ENCODE measurements around the gene ZNF414. TPM values are rescaled to one million over a fixed set of nuclear protein-coding genes. Genes with fewer than 3 reads are reported as not detected.

Gene ZNF414
- total and polyA plus RNA-seq, 2 experiments from 2014 or later, result 1.8 to 13.0 TPM

DNA sequence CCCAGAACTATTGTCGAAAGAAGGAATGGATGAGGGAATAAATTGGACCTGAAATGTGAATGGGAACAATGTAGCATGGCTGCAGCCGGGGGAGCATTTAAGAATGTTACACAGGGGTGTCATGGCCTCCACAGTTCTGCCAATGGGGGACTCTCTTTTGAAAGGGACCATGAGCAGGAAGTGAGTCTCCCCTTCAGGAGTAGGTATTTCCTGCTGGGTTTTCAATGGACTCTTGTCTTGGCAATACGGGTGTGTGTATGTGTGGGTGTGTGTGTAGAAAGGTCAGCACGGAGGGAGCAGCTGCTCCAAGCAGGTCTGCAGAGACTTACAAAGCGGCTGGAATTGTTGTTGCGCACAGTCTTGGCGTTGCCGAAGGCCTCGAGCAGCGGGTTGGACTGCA, 38.8 kb upstream of the ZNF414 start:
- 93 to 99% methylated on average over 10 of the region's 10 CpGs for WGBS, 2 experiments (ENCODE audit: low coverage in 1 of 2, low lambda C conversion rate in 2 of 2, missing lambda C conversion rate in 2 of 2)
- no peaks in the 10 kb centered on the region for H3K36me3 ChIP-seq (ENCODE audit: low read depth)
- no peak overlapping the region for H3K27ac ChIP-seq
- H3K4me3 ChIP-seq, result no peak overlapping the region
- no peaks in the 10 kb centered on the region for H4K20me1 ChIP-seq (ENCODE audit: insufficient read depth)
- DNase-seq, result no peak
- no peak for TF ChIP-seq EZH2 (IDR thresholded peaks at IDR 0.05; ENCODE audit: insufficient read depth, poor library complexity, severe bottlenecking)
- no peak for TF ChIP-seq EZH2phosphoT487 (IDR thresholded peaks at IDR 0.05; ENCODE audit: insufficient read depth, low read depth)
- H3K4me1 ChIP-seq (ENCODE audit: insufficient read depth), result no peaks in the 10 kb centered on the region
- H3K27me3 ChIP-seq (replicated peaks; ENCODE audit: insufficient read depth), result no peaks in the 10 kb centered on the region
- H3K9ac ChIP-seq, result no peak overlapping the region
- no peak overlapping the region for H2AFZ ChIP-seq
- H3K4me2 ChIP-seq (ENCODE audit: unreplicated experiment), result no peak overlapping the region
- no peaks in the 10 kb centered on the region for H3K9me3 ChIP-seq (ENCODE audit: low read depth)
- H3K79me2 ChIP-seq (ENCODE audit: insufficient read depth), result no peaks in the 10 kb centered on the region
- no peaks in the 10 kb centered on the region for H3K9me2 ChIP-seq (ENCODE audit: insufficient read depth)
- in situ Hi-C loops (cut with MboI), result no loop called here
- no peaks in the 10 kb centered on the region for H3F3A ChIP-seq (ENCODE audit: insufficient read depth)

DNA sequence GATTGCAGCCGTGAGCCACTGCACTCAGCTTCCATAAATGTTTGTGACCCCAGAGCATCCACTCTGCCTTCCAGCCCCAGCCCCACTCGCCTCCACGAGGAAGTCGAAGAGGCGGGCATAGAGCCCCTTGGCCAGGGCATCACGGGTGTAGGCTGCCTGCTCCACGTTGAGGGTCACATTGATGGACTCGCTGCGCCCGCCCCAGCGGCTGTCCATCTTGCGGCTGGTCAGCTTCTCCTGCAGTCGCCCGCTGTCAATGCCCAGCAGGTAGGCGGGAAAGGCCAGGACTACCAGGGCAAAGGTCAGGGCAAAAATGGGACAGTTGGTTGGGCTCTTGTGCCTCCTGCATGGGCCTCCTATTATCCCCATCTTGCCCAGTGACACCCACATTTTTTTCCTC, 36.1 kb upstream of the ZNF414 start:
- H4K20me1 ChIP-seq (ENCODE audit: insufficient read depth), result no peaks in the 10 kb centered on the region
- H3K79me2 ChIP-seq (ENCODE audit: insufficient read depth), result no peaks in the 10 kb centered on the region
- 97 to 98% methylated on average over 15 of the region's 15 CpGs for WGBS, 2 experiments (ENCODE audit: low coverage in 1 of 2, low lambda C conversion rate in 2 of 2, missing lambda C conversion rate in 2 of 2)
- no peaks in the 10 kb centered on the region for H3K9me2 ChIP-seq (ENCODE audit: insufficient read depth)
- in situ Hi-C loops (cut with MboI), result no loop called here
- no peak overlapping the region for H3K4me2 ChIP-seq (ENCODE audit: unreplicated experiment)
- DNase-seq, result no peak
- H3K9ac ChIP-seq, result no peak overlapping the region
- no peaks in the 10 kb centered on the region for H3K27me3 ChIP-seq (replicated peaks; ENCODE audit: insufficient read depth)
- H3K4me3 ChIP-seq, result no peak overlapping the region
- no peak overlapping the region for H2AFZ ChIP-seq
- H3F3A ChIP-seq (ENCODE audit: insufficient read depth), result no peaks in the 10 kb centered on the region
- TF ChIP-seq EZH2phosphoT487 (IDR thresholded peaks at IDR 0.05; ENCODE audit: insufficient read depth, low read depth) (no peak), EZH2 (IDR thresholded peaks at IDR 0.05; ENCODE audit: insufficient read depth, poor library complexity, severe bottlenecking) (no peak)
- no peak overlapping the region for H3K27ac ChIP-seq
- H3K4me1 ChIP-seq (ENCODE audit: insufficient read depth), result no peaks in the 10 kb centered on the region
- no peaks in the 10 kb centered on the region for H3K9me3 ChIP-seq (ENCODE audit: low read depth)
- no peaks in the 10 kb centered on the region for H3K36me3 ChIP-seq (ENCODE audit: low read depth)

DNA sequence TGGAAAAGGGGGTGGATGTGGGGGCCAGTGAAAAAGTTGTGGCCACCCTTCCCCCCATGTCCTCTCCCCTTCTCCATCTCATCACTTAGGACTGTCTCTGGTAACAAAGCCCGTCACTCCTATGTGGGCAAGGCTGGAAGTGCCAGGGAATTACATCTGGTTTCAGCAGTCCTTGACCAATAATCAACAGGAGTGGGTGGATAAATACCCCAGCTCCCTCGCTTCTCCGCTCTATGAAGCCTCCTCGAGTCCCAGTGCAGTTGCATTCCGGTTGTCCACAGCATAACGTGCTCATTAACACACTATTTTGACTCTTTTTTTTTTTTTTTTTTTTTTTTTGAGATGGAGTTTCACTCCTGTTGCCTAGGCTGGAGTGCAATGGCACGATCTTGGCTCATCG, 31.8 kb upstream of the ZNF414 start:
- no peaks in the 10 kb centered on the region for H3F3A ChIP-seq (ENCODE audit: insufficient read depth)
- DNase-seq, result no peak
- no peaks in the 10 kb centered on the region for H3K9me3 ChIP-seq (ENCODE audit: low read depth)
- in situ Hi-C loops (cut with MboI), result no loop called here
- no peaks in the 10 kb centered on the region for H3K9me2 ChIP-seq (ENCODE audit: insufficient read depth)
- H3K4me3 ChIP-seq, result no peak overlapping the region
- no peaks in the 10 kb centered on the region for H3K79me2 ChIP-seq (ENCODE audit: insufficient read depth)
- WGBS, 2 experiments (ENCODE audit: low coverage in 1 of 2, low lambda C conversion rate in 2 of 2, missing lambda C conversion rate in 2 of 2), result 93 to 94% methylated on average over 7 to 8 of the region's 8 CpGs
- peaks cover 5% of the 10 kb centered on the region for H3K4me1 ChIP-seq (ENCODE audit: insufficient read depth)
- H3K27ac ChIP-seq, result no peak overlapping the region
- H3K4me2 ChIP-seq (ENCODE audit: unreplicated experiment), result no peak overlapping the region
- TF ChIP-seq EZH2phosphoT487 (IDR thresholded peaks at IDR 0.05; ENCODE audit: insufficient read depth, low read depth) (no peak), EZH2 (IDR thresholded peaks at IDR 0.05; ENCODE audit: insufficient read depth, poor library complexity, severe bottlenecking) (no peak)
- H3K36me3 ChIP-seq (ENCODE audit: low read depth), result no peaks in the 10 kb centered on the region
- no peaks in the 10 kb centered on the region for H3K27me3 ChIP-seq (replicated peaks; ENCODE audit: insufficient read depth)
- no peak overlapping the region for H3K9ac ChIP-seq
- no peak overlapping the region for H2AFZ ChIP-seq
- no peaks in the 10 kb centered on the region for H4K20me1 ChIP-seq (ENCODE audit: insufficient read depth)

DNA sequence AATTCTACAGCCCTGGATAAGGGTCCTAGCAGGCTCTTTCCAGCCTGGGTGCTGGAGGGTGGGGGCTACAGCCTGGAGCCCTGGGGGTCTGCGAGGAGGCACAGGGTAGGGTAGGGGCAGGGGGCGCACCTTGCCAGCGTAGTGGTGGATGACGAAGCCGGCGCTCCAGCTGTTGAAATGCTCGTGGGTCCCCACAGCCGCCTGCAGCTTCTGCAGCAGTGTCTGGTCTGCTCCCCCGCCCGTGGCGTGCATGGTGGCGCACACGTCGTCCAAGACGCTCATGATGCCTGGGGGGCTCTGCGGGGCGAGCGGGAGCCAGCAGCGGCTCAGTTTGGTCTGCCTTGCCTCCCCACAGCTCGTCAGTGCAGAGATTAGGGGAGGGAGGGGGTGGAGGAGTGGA, 30.2 kb upstream of the ZNF414 start:
- peaks cover 6% of the 10 kb centered on the region for H3K4me1 ChIP-seq (ENCODE audit: insufficient read depth)
- no peak overlapping the region for H3K27ac ChIP-seq
- no peaks in the 10 kb centered on the region; the same call in 1 of the 2 replicates for H3F3A ChIP-seq (ENCODE audit: insufficient read depth)
- H3K79me2 ChIP-seq (ENCODE audit: insufficient read depth), result no peaks in the 10 kb centered on the region
- H3K9me3 ChIP-seq (ENCODE audit: low read depth), result no peaks in the 10 kb centered on the region
- H3K9me2 ChIP-seq (ENCODE audit: insufficient read depth), result no peaks in the 10 kb centered on the region
- WGBS, 2 experiments (ENCODE audit: low coverage in 1 of 2, low lambda C conversion rate in 2 of 2, missing lambda C conversion rate in 2 of 2), result 94 to 96% methylated on average over 14 to 20 of the region's 20 CpGs
- H3K4me3 ChIP-seq, result no peak overlapping the region
- no peak overlapping the region for H2AFZ ChIP-seq
- no peak for DNase-seq
- no peak overlapping the region for H3K9ac ChIP-seq
- no peaks in the 10 kb centered on the region for H3K36me3 ChIP-seq (ENCODE audit: low read depth)
- no peak overlapping the region for H3K4me2 ChIP-seq (ENCODE audit: unreplicated experiment)
- TF ChIP-seq EZH2phosphoT487 (IDR thresholded peaks at IDR 0.05; ENCODE audit: insufficient read depth, low read depth) (no peak), EZH2 (IDR thresholded peaks at IDR 0.05; ENCODE audit: insufficient read depth, poor library complexity, severe bottlenecking) (no peak)
- in situ Hi-C loops (cut with MboI), result no loop called here
- no peaks in the 10 kb centered on the region for H3K27me3 ChIP-seq (replicated peaks; ENCODE audit: insufficient read depth)
- no peaks in the 10 kb centered on the region for H4K20me1 ChIP-seq (ENCODE audit: insufficient read depth)

DNA sequence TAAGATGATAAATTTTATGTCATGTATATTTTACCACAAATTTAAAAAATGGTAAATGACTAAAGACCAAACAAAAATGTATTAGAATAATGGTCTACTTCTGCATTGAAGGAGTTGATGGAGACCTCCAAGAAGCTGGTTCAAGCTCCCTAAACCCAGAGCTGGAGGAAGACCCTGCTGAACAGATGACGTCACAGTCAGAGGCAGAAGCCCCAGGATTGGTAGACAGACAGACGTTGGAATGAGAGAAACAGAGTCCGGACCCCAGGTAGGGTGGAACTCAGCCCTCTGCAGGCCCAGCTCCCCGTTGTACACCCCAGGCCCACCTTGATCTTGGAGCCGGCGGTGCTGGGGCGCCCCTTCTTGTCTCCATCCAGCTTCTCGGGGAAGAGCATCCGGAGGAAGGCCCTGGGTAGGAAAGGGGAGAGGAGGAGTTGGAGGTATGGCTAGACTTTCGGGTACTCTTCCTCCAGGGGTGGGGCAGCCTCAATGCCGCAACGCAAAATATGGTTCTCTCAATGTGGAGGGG, 25.7 kb upstream of the ZNF414 start:
- Histone ChIP-seq H3K9ac (no peak overlapping the region), H3F3A (ENCODE audit: insufficient read depth) (no peaks in the 10 kb centered on the region; the same call in 1 of the 2 replicates), H3K9me3 (ENCODE audit: low read depth) (no peaks in the 10 kb centered on the region), H4K20me1 (ENCODE audit: insufficient read depth) (no peaks in the 10 kb centered on the region), H3K4me2 (ENCODE audit: unreplicated experiment) (no peak overlapping the region), H3K36me3 (ENCODE audit: low read depth) (no peaks in the 10 kb centered on the region), H3K4me1 (ENCODE audit: insufficient read depth) (peaks cover 6% of the 10 kb centered on the region), H2AFZ (no peak overlapping the region), H3K9me2 (ENCODE audit: insufficient read depth) (no peaks in the 10 kb centered on the region), H3K4me3 (no peak overlapping the region), H3K27me3 (replicated peaks; ENCODE audit: insufficient read depth) (no peaks in the 10 kb centered on the region), H3K79me2 (ENCODE audit: insufficient read depth) (no peaks in the 10 kb centered on the region), H3K27ac (no peak overlapping the region)
- TF ChIP-seq EZH2phosphoT487 (IDR thresholded peaks at IDR 0.05; ENCODE audit: insufficient read depth, low read depth), result no peak
- no peak for TF ChIP-seq EZH2 (IDR thresholded peaks at IDR 0.05; ENCODE audit: insufficient read depth, poor library complexity, severe bottlenecking)
- no peak for DNase-seq
- 90 to 93% methylated on average over 12 of the region's 12 CpGs for WGBS, 2 experiments (ENCODE audit: low coverage in 1 of 2, low lambda C conversion rate in 2 of 2, missing lambda C conversion rate in 2 of 2)
- in situ Hi-C loops (cut with MboI), result no loop called here
